A673 (cell line): ENCODE results near the gene TSPAN31.

ENCODE experiments used
- EZH2 ChIP-seq: fragments of 200-600 bp; sonication (generic); IDR thresholded peaks from 2 replicates; pipeline ENCODE4 v1.6.1; 2017; ENCODE audit warnings: borderline replicate concordance, low read depth, mild to moderate bottlenecking, mixed read lengths, antibody characterized with exemption, low read length; ENCODE audit not compliant: poor library complexity, severe bottlenecking
- TF ChIP-seq, protein P1 (sequence below): fragments of 300-800, 200-600 bp; sonication (generic); conservative IDR thresholded peaks from 2 replicates; pipeline ENCODE4 v1.5.1; 2017; ENCODE audit warnings: low read depth, mild to moderate bottlenecking, antibody characterized with exemption, low read length, moderate library complexity, mixed read lengths

DNA sequence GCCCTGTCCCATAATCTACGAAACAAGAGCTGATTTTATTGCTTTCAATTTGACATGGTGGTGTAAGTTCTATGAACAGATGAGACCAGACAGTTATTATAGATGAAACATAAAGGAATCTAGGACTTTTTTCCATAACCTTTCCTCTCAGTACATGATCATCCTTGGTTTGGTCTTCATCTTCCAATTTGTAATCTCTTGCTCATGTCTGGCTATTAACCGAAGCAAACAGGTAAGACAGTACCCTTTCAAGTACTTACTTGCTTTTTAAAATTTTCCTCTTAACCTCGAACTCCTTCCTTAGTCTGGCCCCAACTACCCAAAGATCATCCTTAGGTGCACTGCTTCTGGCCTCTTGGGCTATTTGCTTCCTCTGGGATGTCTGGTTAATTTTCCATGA, 1.2 kb downstream of the TSPAN31 start:
- TF ChIP-seq, protein P1, sequence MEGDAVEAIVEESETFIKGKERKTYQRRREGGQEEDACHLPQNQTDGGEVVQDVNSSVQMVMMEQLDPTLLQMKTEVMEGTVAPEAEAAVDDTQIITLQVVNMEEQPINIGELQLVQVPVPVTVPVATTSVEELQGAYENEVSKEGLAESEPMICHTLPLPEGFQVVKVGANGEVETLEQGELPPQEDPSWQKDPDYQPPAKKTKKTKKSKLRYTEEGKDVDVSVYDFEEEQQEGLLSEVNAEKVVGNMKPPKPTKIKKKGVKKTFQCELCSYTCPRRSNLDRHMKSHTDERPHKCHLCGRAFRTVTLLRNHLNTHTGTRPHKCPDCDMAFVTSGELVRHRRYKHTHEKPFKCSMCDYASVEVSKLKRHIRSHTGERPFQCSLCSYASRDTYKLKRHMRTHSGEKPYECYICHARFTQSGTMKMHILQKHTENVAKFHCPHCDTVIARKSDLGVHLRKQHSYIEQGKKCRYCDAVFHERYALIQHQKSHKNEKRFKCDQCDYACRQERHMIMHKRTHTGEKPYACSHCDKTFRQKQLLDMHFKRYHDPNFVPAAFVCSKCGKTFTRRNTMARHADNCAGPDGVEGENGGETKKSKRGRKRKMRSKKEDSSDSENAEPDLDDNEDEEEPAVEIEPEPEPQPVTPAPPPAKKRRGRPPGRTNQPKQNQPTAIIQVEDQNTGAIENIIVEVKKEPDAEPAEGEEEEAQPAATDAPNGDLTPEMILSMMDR = no peak
- TF ChIP-seq EZH2 = no peak
